MM.1S (cell line): ENCODE data around the gene ZMIZ1.
A peak's percentile ranks its signal among the peaks of the same experiment; 100 is the strongest.

Experiments used
- DNase-seq: peaks from one replicate; pipeline ENCODE4 v3.0.0-alpha.2; 2015
- H2AFZ ChIP-seq: fragments of 300-600 bp; sonication (generic); 2 replicates; pipeline ENCODE4 v1.6.0; 2016; ENCODE audit warnings: antibody characterized with exemption, low read length
- H3F3A ChIP-seq: fragments of 300-600 bp; sonication (generic); 2 replicates; pipeline ENCODE4 v1.6.1; 2016; ENCODE audit warnings: mild to moderate bottlenecking, antibody characterized with exemption, low read length, moderate library complexity, mixed read lengths; ENCODE audit not compliant: insufficient read depth
- H3K27ac ChIP-seq: fragments of 300-600 bp; sonication (generic); 2 replicates; pipeline ENCODE4 v1.5.1; 2016; ENCODE audit warnings: mild to moderate bottlenecking, low read length
- H3K27me3 ChIP-seq: fragments of 300-600 bp; sonication (generic); replicated peaks from 2 replicates; pipeline ENCODE4 v1.6.0; 2016; ENCODE audit warnings: low read length; ENCODE audit not compliant: insufficient read depth
- H3K36me3 ChIP-seq: fragments of 300-600 bp; sonication (generic); replicated peaks from 2 replicates; pipeline ENCODE4 v1.6.1; 2016; ENCODE audit warnings: mild to moderate bottlenecking, low read length, mixed read lengths; ENCODE audit not compliant: insufficient read depth
- H3K4me1 ChIP-seq: fragments of 300-600 bp; sonication (generic); 2 replicates; pipeline ENCODE4 v1.6.1; 2016; ENCODE audit warnings: low read length, mixed read lengths
- H3K4me2 ChIP-seq: fragments of 300-600 bp; sonication (generic); 2 replicates; pipeline ENCODE4 v1.6.0; 2016; ENCODE audit warnings: low read depth, low read length
- H3K4me3 ChIP-seq: fragments of 300-600 bp; sonication (generic); 2 replicates; pipeline ENCODE4 v1.5.1; 2016; ENCODE audit warnings: low read length, mixed read lengths
- H3K79me2 ChIP-seq: fragments of 300-600 bp; sonication (generic); 2 replicates; pipeline ENCODE4 v1.6.1; 2016; ENCODE audit warnings: mixed run types, low read length, mixed read lengths
- H3K9ac ChIP-seq: fragments of 300-600 bp; sonication (generic); 2 replicates; pipeline ENCODE4 v1.6.1; 2016; ENCODE audit warnings: low read length, mixed read lengths
- H3K9me2 ChIP-seq: fragments of 300-600 bp; sonication (generic); replicated peaks from 2 replicates; pipeline ENCODE4 v1.6.1; 2016; ENCODE audit warnings: mild to moderate bottlenecking, low read length, mixed read lengths; ENCODE audit not compliant: insufficient read depth
- H3K9me3 ChIP-seq: fragments of 300-600 bp; sonication (generic); replicated peaks from 2 replicates; pipeline ENCODE4 v1.6.1; 2016; ENCODE audit warnings: mild to moderate bottlenecking, low read length, mixed read lengths; ENCODE audit not compliant: insufficient read depth
- H4K20me1 ChIP-seq: fragments of 300-600 bp; sonication (generic); 2 replicates; pipeline ENCODE4 v1.6.1; 2016; ENCODE audit warnings: mild to moderate bottlenecking, low read length, moderate library complexity, mixed read lengths; ENCODE audit not compliant: insufficient read depth
- EZH2 ChIP-seq: fragments of 300-600 bp; sonication (generic); optimal IDR thresholded peaks from 2 replicates; pipeline ENCODE3; 2017; ENCODE audit warnings: low read depth, mild to moderate bottlenecking, antibody characterized with exemption, low read length, mixed read lengths
- EZH2phosphoT487 ChIP-seq: fragments of 300-600 bp; sonication (generic); IDR thresholded peaks from 2 replicates; pipeline ENCODE4 v1.6.1; 2018; ENCODE audit warnings: antibody characterized with exemption, low read length
- TF ChIP-seq, protein P1 (sequence below): fragments of 300-600 bp; sonication (generic); IDR thresholded peaks from 2 replicates; pipeline ENCODE4 v1.5.1; 2016; ENCODE audit warnings: antibody characterized with exemption, low read length, mixed read lengths

ZMIZ1 gene

DNA sequence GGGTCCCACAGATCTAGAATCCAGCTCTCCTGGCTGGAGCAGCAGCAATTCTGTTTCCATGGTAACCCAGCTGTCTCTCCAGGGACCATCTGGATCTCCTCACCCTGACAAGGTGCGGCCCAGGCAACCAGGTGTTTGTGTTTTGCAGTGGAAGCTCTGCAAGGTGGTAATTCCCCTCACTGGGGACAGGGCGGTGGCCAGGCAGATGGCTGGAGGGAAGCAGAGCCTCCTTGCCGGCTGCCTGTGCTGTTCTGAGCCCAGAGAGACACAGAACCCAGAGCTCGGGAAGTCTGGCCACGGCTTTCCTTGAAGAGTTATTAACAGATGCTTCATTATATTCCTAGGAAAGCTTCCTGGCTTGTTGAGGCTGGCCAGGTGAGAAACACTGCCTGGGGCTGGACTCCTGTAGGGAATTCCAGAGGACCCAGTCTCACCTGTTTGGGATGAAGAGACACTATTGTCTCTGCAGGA, 160.3 kb downstream of the ZMIZ1 start:
- Histone ChIP-seq H3K4me2 (no peak overlapping the region), H4K20me1 (no peaks in the 10 kb centered on the region), H3K27ac (peak overlapping the region; percentile 26; the same call in 1 of the 2 replicates)

DNA sequence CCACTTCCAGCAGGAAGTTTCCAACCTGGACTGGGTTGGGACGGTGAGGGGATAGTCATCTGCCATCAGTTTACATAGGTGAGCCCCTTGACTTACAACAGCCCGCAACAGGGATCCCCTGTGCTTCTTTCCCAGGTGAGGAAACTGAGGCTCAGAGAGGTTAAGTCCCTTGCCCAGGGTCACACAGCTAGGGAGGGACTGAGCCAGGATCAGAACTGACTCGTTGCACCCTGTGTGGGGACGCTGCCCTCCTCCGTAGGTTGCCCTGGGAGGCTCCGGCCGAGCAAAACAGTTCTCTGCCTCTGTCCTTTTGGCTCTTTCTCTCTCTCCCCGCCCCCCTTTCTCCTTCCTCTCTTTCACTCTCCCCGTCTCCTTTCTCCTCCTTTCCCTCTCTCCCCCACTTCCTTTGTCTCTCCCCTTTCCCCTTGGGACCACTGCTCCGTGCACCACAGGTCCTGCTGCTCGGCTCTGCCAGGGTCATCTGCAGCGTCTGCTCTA, 161.1 kb downstream of the ZMIZ1 start:
- H3K4me3 ChIP-seq, result no peak overlapping the region
- no peaks in the 10 kb centered on the region for H3F3A ChIP-seq
- H2AFZ ChIP-seq, result no peak overlapping the region
- H3K9ac ChIP-seq, result no peak overlapping the region
- H3K36me3 ChIP-seq, result no peaks in the 10 kb centered on the region
- TF ChIP-seq, protein P1, sequence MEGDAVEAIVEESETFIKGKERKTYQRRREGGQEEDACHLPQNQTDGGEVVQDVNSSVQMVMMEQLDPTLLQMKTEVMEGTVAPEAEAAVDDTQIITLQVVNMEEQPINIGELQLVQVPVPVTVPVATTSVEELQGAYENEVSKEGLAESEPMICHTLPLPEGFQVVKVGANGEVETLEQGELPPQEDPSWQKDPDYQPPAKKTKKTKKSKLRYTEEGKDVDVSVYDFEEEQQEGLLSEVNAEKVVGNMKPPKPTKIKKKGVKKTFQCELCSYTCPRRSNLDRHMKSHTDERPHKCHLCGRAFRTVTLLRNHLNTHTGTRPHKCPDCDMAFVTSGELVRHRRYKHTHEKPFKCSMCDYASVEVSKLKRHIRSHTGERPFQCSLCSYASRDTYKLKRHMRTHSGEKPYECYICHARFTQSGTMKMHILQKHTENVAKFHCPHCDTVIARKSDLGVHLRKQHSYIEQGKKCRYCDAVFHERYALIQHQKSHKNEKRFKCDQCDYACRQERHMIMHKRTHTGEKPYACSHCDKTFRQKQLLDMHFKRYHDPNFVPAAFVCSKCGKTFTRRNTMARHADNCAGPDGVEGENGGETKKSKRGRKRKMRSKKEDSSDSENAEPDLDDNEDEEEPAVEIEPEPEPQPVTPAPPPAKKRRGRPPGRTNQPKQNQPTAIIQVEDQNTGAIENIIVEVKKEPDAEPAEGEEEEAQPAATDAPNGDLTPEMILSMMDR, result no peak
- TF ChIP-seq EZH2 (no peak), EZH2phosphoT487 (no peak)
- H3K9me3 ChIP-seq, result no peaks in the 10 kb centered on the region
- DNase-seq, result no peak
- no peaks in the 10 kb centered on the region for H3K79me2 ChIP-seq
- no peaks in the 10 kb centered on the region for H3K9me2 ChIP-seq
- H3K4me1 ChIP-seq, result peaks cover 14% of the 10 kb centered on the region
- no peaks in the 10 kb centered on the region for H4K20me1 ChIP-seq
- no peaks in the 10 kb centered on the region for H3K27me3 ChIP-seq
- no peak overlapping the region for H3K4me2 ChIP-seq
- H3K27ac ChIP-seq, result no peak overlapping the region

More for the DNA sequence above, 160.3 kb downstream of the ZMIZ1 start:
- peaks cover 14% of the 10 kb centered on the region for H3K4me1 ChIP-seq
- H3K9me3 ChIP-seq, result no peaks in the 10 kb centered on the region
- no peak overlapping the region for H3K9ac ChIP-seq
- no peaks in the 10 kb centered on the region for H3F3A ChIP-seq
- peak; percentile 48 for DNase-seq
- H3K9me2 ChIP-seq, result no peaks in the 10 kb centered on the region
- H3K36me3 ChIP-seq, result no peaks in the 10 kb centered on the region
- no peak overlapping the region for H3K4me3 ChIP-seq
- H2AFZ ChIP-seq, result no peak overlapping the region
- TF ChIP-seq EZH2 (no peak), EZH2phosphoT487 (no peak)
- TF ChIP-seq, protein P1, result no peak
- no peaks in the 10 kb centered on the region for H3K27me3 ChIP-seq
- no peaks in the 10 kb centered on the region for H3K79me2 ChIP-seq

DNA sequence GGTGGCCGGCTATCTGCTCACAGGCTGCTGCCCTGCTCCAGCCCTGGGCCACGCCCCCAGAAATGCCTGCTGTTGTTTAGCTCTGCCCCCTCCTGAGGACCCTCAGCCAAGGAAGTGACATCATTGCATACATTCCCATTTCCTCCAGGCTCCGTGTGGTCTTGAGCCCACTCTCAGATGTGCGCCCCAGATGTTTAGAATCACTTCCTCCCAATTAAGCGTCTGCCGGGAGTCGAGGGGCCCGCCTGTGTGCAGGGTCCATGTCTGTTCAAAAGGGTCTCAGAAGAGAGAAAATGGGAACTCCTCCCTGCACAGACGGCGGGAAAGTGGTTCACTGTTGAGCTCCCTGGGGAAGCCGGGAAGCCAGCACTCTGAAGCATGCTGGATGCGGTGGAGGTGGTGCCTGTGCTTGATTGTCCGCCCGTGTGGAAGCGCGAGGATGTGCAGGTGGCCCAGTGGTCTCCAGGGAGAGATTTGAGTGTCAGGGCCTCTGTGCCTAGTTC, 161.6 kb downstream of the ZMIZ1 start:
- Histone ChIP-seq H3K4me2 (no peak overlapping the region), H3K9ac (no peak overlapping the region), H4K20me1 (no peaks in the 10 kb centered on the region), H3K36me3 (no peaks in the 10 kb centered on the region), H3K9me2 (no peaks in the 10 kb centered on the region), H3F3A (no peaks in the 10 kb centered on the region), H3K4me1 (peaks cover 14% of the 10 kb centered on the region), H3K4me3 (no peak overlapping the region), H3K27ac (no peak overlapping the region), H3K79me2 (no peaks in the 10 kb centered on the region), H2AFZ (no peak overlapping the region), H3K27me3 (no peaks in the 10 kb centered on the region), H3K9me3 (no peaks in the 10 kb centered on the region)
- no peak for DNase-seq
- no peak for TF ChIP-seq EZH2
- no peak for TF ChIP-seq EZH2phosphoT487
- TF ChIP-seq, protein P1, result no peak
